Gastrocnemius medialis (tissue), 4 donors: ENCODE data around the gene ZNF638.

ENCODE experiments used
- POLR2A ChIP-seq, 2 donors: fragments of 450-650 bp; IDR thresholded peaks; one replicate each; pipeline ENCODE4 v1.6.1; 2017; ENCODE audit warnings: antibody characterized with exemption in 2 of 2, mild to moderate bottlenecking in 2 of 2, moderate library complexity in 2 of 2
- TF ChIP-seq, protein P1 (sequence below), 5 experiments: fragments of 450-650 bp in 3 of 5; fragments of 200-600 bp in 2 of 5; sonication (generic) in 2 of 5; IDR thresholded peaks in 4 of 5; conservative IDR thresholded peaks in 1 of 5; 1 replicate in 4 of 5; 2 replicates in 1 of 5; pipeline ENCODE4 v1.5.1; 2016 to 2019; ENCODE audit warnings: antibody characterized with exemption in 5 of 5, mild to moderate bottlenecking in 3 of 5, moderate library complexity in 3 of 5

DNA sequence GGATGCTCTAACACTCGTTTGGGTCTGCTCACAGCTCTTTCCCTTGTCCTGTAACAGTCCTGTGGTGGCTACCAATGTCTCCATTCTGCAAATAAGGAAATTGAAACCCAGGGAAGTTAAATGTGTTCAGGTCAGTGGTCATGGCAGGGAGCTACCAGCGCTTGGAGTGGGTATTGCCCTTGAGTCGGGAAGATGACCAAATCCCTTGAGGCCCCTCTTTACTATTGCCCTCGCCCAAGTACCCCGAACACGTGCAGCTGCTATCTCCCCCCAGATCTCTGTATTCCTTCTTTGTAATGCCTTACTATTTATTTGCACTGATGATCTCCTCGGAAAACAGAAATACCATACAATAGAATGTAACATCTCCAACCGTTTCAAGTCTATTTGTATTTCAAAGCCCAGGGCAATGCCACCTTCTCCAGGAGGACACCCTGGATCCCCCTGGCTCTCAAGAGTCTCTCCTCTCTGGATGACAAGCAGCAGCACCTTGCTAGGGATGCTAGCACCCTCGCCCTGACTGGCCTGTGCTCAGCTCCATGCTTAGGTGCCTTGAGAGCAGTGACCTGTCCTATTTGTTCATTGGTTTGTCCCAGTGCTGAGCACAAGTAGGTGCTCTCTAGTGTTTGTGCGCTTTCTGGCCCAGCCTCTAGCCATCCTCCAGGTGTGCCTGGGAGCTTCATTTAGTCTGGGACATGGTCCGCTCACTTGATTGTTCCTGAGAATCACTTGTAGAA is 136.9 kb downstream of the ZNF638 start:
- TF ChIP-seq, protein P1, sequence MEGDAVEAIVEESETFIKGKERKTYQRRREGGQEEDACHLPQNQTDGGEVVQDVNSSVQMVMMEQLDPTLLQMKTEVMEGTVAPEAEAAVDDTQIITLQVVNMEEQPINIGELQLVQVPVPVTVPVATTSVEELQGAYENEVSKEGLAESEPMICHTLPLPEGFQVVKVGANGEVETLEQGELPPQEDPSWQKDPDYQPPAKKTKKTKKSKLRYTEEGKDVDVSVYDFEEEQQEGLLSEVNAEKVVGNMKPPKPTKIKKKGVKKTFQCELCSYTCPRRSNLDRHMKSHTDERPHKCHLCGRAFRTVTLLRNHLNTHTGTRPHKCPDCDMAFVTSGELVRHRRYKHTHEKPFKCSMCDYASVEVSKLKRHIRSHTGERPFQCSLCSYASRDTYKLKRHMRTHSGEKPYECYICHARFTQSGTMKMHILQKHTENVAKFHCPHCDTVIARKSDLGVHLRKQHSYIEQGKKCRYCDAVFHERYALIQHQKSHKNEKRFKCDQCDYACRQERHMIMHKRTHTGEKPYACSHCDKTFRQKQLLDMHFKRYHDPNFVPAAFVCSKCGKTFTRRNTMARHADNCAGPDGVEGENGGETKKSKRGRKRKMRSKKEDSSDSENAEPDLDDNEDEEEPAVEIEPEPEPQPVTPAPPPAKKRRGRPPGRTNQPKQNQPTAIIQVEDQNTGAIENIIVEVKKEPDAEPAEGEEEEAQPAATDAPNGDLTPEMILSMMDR (IDR thresholded peaks at IDR 0.05 in 4 of 5, conservative IDR thresholded peaks at IDR 0.05 in 1 of 5) = no peak
- no peak for TF ChIP-seq POLR2A (IDR thresholded peaks at IDR 0.05)
